Spleen (tissue), 11 donors: ENCODE results near the gene RPA1. TPM values are rescaled to one million over a fixed set of nuclear protein-coding genes. Genes with fewer than 3 reads are reported as not detected.

Experiments
- DNase-seq: peaks from one replicate; pipeline ENCODE4 v3.0.0-alpha.2; 2020
- H3K27ac ChIP-seq, 8 donors: fragments of 200-600 bp; sonication (generic) in 7 of 8; 1 replicate in 4 of 8; 2 replicates in 4 of 8; pipeline versions ENCODE4 v1.5.0 to v1.8.0; 2016 to 2021; ENCODE audit warnings: inconsistent platforms in 4 of 8, mild to moderate bottlenecking in 4 of 8, moderate library complexity in 1 of 8
- H3K27me3 ChIP-seq, 7 donors: fragments of 200-600 bp; sonication (generic) in 6 of 7; replicated peaks in 1 of 7; 1 replicate in 4 of 7; 2 replicates in 3 of 7; pipeline versions ENCODE4 v1.5.0 to v1.8.0; 2016 to 2021; ENCODE audit warnings: inconsistent platforms in 3 of 7, mild to moderate bottlenecking in 1 of 7
- H3K36me3 ChIP-seq, 6 donors: fragments of 200-600 bp; sonication (generic) in 5 of 6; 1 replicate in 4 of 6; 2 replicates in 2 of 6; pipeline versions ENCODE4 v1.5.0 to v1.8.0; 2016 to 2021; ENCODE audit warnings: inconsistent platforms in 2 of 6
- H3K4me1 ChIP-seq, 6 donors: fragments of 200-600 bp; sonication (generic) in 5 of 6; 1 replicate in 3 of 6; 2 replicates in 3 of 6; pipeline versions ENCODE4 v1.5.0 to v1.8.0; 2016 to 2021; ENCODE audit warnings: inconsistent platforms in 3 of 6
- H3K4me3 ChIP-seq, 8 donors: fragments of 200-600 bp; sonication (generic) in 7 of 8; 1 replicate in 4 of 8; 2 replicates in 4 of 8; pipeline versions ENCODE4 v1.5.0 to v1.8.0; 2016 to 2021; ENCODE audit warnings: inconsistent platforms in 4 of 8, mild to moderate bottlenecking in 4 of 8, moderate library complexity in 2 of 8
- H3K9me3 ChIP-seq, 8 donors: fragments of 200-600 bp; sonication (generic) in 7 of 8; 1 replicate in 4 of 8; 2 replicates in 4 of 8; pipeline versions ENCODE4 v1.5.0 to v1.8.0; 2016 to 2021; ENCODE audit warnings: inconsistent platforms in 4 of 8
- POLR2A ChIP-seq, 3 donors: fragments of 450-650 bp; IDR thresholded peaks; one replicate each; pipeline ENCODE4 v1.5.1; 2017; ENCODE audit warnings: antibody characterized with exemption in 3 of 3, mild to moderate bottlenecking in 1 of 3
- POLR2AphosphoS5 ChIP-seq, 3 donors: sonication (generic); formaldehyde crosslinking; IDR thresholded peaks; one replicate each; pipeline ENCODE4 v1.5.1; 2017; ENCODE audit warnings: antibody characterized with exemption in 3 of 3
- WGBS, 5 donors: extraction: QIAGEN DNeasy Blood & Tissue Kit in 3 of 5; methylation state at CpG; one replicate each; pipeline versions ENCODE4 v1.1.5 to v1.1.7; 2013 to 2018; 5-methylcytosine and 5-hydroxymethylcytosine counted together
- intact Hi-C: fragments of 100-400 bp; cut with DNase I; formaldehyde crosslinking; loops from one replicate; pipeline ENCODE4 v1.15.0; 2023; ENCODE audit warnings: low total_unique reads
- polyA plus RNA-seq, 3 donors: library from polyadenylated mRNA; stranded (reverse); fragments of 200-250 nt; gene quantifications; one replicate each; pipeline ENCODE4 v1.2.1, GENCODE V29; 2013
- total RNA-seq, 7 donors: library from RNA; depleted of rRNA in 3 of 7; stranded (reverse); fragments of >200 nt in 3 of 7; fragmentation: NEBNext Ultra II Directional in 4 of 7; extraction: Animal tissue kit (Norgen Biotek cat#: 25700) in 4 of 7; gene quantifications; one replicate each; pipeline versions ENCODE4 v1.1.0 to v1.2.1, GENCODE V29; 2016 to 2021
- TF ChIP-seq, protein P1 (sequence below), 11 experiments: fragments of 200-600 bp in 7 of 11; fragments of 450-650 bp in 4 of 11; sonication (generic) in 4 of 11; IDR thresholded peaks in 8 of 11; conservative IDR thresholded peaks in 3 of 11; 1 replicate in 7 of 11; 2 replicates in 4 of 11; pipeline versions ENCODE4 v1.4.0 to v1.8.0; 2016 to 2021; ENCODE audit warnings: antibody characterized with exemption in 11 of 11, inconsistent platforms in 4 of 11, mild to moderate bottlenecking in 1 of 11
- donor health status: healthy with polysubstance abuse.
- donor health status: DM: no; HTN: no; CAD: no; lungs with moderate emphysema.
- donor health status: DM: no; HTN: no; CAD: no.
- donor health status: Bipolar disorder and iron deficiency.
- donor health status: healthy.
- donor health status: DM: no; HTN: no; CAD: no.
- donor health status: DM: yes; HTN: yes; CAD: no.

The RPA1 gene
- total and polyA plus RNA-seq, 10 donors = 20.7 to 101 (median 35.1) TPM

GRCh38 chr17:1875597-1875996 lies 45.8 kb downstream of the RPA1 start:
- no peaks in the 10 kb centered on the region for H3K27me3 ChIP-seq
- TF ChIP-seq POLR2AphosphoS5 (IDR thresholded peaks at IDR 0.05) (no peak), POLR2A (IDR thresholded peaks at IDR 0.05) (no peak)
- TF ChIP-seq, protein P1, sequence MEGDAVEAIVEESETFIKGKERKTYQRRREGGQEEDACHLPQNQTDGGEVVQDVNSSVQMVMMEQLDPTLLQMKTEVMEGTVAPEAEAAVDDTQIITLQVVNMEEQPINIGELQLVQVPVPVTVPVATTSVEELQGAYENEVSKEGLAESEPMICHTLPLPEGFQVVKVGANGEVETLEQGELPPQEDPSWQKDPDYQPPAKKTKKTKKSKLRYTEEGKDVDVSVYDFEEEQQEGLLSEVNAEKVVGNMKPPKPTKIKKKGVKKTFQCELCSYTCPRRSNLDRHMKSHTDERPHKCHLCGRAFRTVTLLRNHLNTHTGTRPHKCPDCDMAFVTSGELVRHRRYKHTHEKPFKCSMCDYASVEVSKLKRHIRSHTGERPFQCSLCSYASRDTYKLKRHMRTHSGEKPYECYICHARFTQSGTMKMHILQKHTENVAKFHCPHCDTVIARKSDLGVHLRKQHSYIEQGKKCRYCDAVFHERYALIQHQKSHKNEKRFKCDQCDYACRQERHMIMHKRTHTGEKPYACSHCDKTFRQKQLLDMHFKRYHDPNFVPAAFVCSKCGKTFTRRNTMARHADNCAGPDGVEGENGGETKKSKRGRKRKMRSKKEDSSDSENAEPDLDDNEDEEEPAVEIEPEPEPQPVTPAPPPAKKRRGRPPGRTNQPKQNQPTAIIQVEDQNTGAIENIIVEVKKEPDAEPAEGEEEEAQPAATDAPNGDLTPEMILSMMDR (IDR thresholded peaks at IDR 0.05 in 8 of 11, conservative IDR thresholded peaks at IDR 0.05 in 3 of 11) = no peak

DNA sequence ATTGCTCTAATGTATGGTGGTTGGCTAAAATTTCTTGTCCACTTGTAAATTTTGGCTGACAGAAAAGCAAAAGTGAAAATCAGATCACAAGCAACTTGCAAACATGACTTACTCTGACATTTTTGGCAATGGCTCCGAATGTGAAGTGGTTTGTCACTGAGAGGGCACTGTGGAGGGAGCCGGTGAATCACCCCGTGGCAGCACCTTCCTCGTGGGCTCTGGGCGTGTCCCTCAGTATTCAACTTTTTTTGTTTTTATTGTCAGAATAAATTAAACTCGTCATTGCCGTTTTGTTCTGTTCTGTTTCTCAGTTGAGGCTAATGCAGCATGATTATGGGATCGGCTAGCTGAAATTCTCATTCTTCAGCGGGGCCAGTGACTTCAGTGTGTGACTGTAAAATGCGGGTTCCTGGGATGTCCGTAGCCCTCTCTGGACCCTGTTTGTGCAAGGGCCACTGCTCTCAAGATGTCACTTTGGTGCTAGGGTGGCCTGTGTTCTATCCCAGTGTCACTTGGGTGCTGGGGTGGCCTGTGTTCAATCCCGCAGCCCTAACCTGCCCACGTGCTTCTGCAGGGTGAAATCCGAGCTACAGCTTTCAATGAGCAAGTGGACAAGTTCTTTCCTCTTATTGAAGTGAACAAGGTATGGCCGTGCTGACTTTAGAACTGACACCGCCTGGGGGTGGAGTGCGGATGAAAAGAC lies 48.8 kb downstream of the RPA1 start:
- no peaks in the 10 kb centered on the region for H3K27me3 ChIP-seq
- no peaks in the 10 kb centered on the region for H3K9me3 ChIP-seq
- DNase-seq = no peak
- no peak overlapping the region for H3K4me3 ChIP-seq
- WGBS, 5 donors = 82 to 95% (median 82%) methylated on average over 17 of the region's 17 CpGs
- peaks cover 3 to 100% (median 87%) of the 10 kb centered on the region in 6 donors for H3K36me3 ChIP-seq
- no peak overlapping the region for H3K27ac ChIP-seq
- TF ChIP-seq POLR2AphosphoS5 (IDR thresholded peaks at IDR 0.05) (no peak), POLR2A (IDR thresholded peaks at IDR 0.05) (no peak)
- TF ChIP-seq, protein P1 (IDR thresholded peaks at IDR 0.05 in 8 of 11, conservative IDR thresholded peaks at IDR 0.05 in 3 of 11) = no peak
- intact Hi-C loops = no loop called here
- no peaks in the 10 kb centered on the region for H3K4me1 ChIP-seq

More at GRCh38 chr17:1875597-1875996, 45.8 kb downstream of the RPA1 start:
- no peak overlapping the region for H3K4me3 ChIP-seq
- no peak for DNase-seq
- intact Hi-C loops = no loop called here
- no peak overlapping the region for H3K27ac ChIP-seq
- H3K36me3 ChIP-seq = peaks cover 3 to 100% (median 70%) of the 10 kb centered on the region in 6 donors
- H3K9me3 ChIP-seq = no peaks in the 10 kb centered on the region
- WGBS, 5 donors = 93 to 97% (median 96%) methylated on average over 4 of the region's 4 CpGs
- peaks cover 0 to 15% (median 0%) of the 10 kb centered on the region in 6 donors for H3K4me1 ChIP-seq

- TF ChIP-seq POLR2A (IDR thresholded peaks at IDR 0.05) (no peak), POLR2AphosphoS5 (IDR thresholded peaks at IDR 0.05) (no peak)
- TF ChIP-seq, protein P1 (IDR thresholded peaks at IDR 0.05 in 8 of 11, conservative IDR thresholded peaks at IDR 0.05 in 3 of 11) = no peak
- DNase-seq = no peak
- H3K4me1 ChIP-seq = no peaks in the 10 kb centered on the region
- WGBS, 5 donors = 90 to 93% (median 91%) methylated on average over 11 to 12 of the region's 12 CpGs
- H3K27ac ChIP-seq = no peak overlapping the region
- no peak overlapping the region for H3K4me3 ChIP-seq
- intact Hi-C loops = no loop called here
- no peaks in the 10 kb centered on the region for H3K27me3 ChIP-seq
- H3K9me3 ChIP-seq = no peaks in the 10 kb centered on the region
- peaks cover 3 to 100% (median 95%) of the 10 kb centered on the region in 6 donors for H3K36me3 ChIP-seq
These were observed 51.2 kb downstream of the RPA1 start for GRCh38 chr17:1880851-1881630.

- Histone ChIP-seq H3K27ac (no peak overlapping the region), H3K4me3 (no peak overlapping the region), H3K4me1 (no peaks in the 10 kb centered on the region), H3K27me3 (no peaks in the 10 kb centered on the region), H3K36me3 (peaks cover 3 to 100% (median 95%) of the 10 kb centered on the region in 6 donors), H3K9me3 (no peaks in the 10 kb centered on the region)
- intact Hi-C loops = no loop called here
- no peak for TF ChIP-seq POLR2A (IDR thresholded peaks at IDR 0.05)
- TF ChIP-seq, protein P1 (IDR thresholded peaks at IDR 0.05 in 8 of 11, conservative IDR thresholded peaks at IDR 0.05 in 3 of 11) = peak in 9 of 11 experiments; percentile 13 to 60 (median 45)
- 79 to 90% (median 85%) methylated on average over 10 of the region's 10 CpGs for WGBS, 5 donors
- no peak for DNase-seq
These were observed 53.0 kb downstream of the RPA1 start for GRCh38 chr17:1882836-1883235.
